Hepatocyte (in vitro differentiated cells): ENCODE results near the gene OBP2B. TPM values are rescaled to one million over a fixed set of nuclear protein-coding genes. Genes with fewer than 3 reads are reported as not detected.
A peak's percentile ranks its signal among the peaks of the same experiment; 100 is the strongest.

Experiments
- DNase-seq: peaks from one replicate; pipeline ENCODE4 v3.0.0-alpha.2; 2016; ENCODE audit warnings: low spot score
- H2AFZ ChIP-seq: fragments of 200-600 bp; sonication (generic); 2 replicates; pipeline ENCODE4 v1.6.0; 2016; ENCODE audit warnings: antibody characterized with exemption, mild to moderate bottlenecking
- H3K27ac ChIP-seq: fragments of 200-600 bp; sonication (generic); 2 replicates; pipeline ENCODE4 v1.5.1; 2016; ENCODE audit warnings: mild to moderate bottlenecking
- H3K27me3 ChIP-seq: fragments of 200-600 bp; sonication (generic); 2 replicates; pipeline ENCODE4 v1.6.1; 2016
- H3K36me3 ChIP-seq: fragments of 200-600 bp; sonication (generic); replicated peaks from 2 replicates; pipeline ENCODE4 v1.5.1; 2016; ENCODE audit warnings: low read depth; ENCODE audit not compliant: insufficient read depth
- H3K4me1 ChIP-seq: fragments of 200-600 bp; sonication (generic); 2 replicates; pipeline ENCODE4 v1.5.1; 2016; ENCODE audit warnings: mild to moderate bottlenecking, moderate library complexity; ENCODE audit not compliant: insufficient read depth
- H3K4me2 ChIP-seq: fragments of 200-600 bp; sonication (generic); 2 replicates; pipeline ENCODE4 v1.6.0; 2016
- H3K4me3 ChIP-seq: fragments of 200-600 bp; sonication (generic); 2 replicates; pipeline ENCODE4 v1.5.1; 2016; ENCODE audit warnings: mild to moderate bottlenecking
- H3K79me2 ChIP-seq: fragments of 200-600 bp; sonication (generic); 2 replicates; pipeline ENCODE4 v1.6.0; 2017; ENCODE audit warnings: mild to moderate bottlenecking
- H3K9me2 ChIP-seq: fragments of 200-600 bp; sonication (generic); replicated peaks from 2 replicates; pipeline ENCODE4 v1.6.0; 2017; ENCODE audit warnings: mild to moderate bottlenecking; ENCODE audit not compliant: insufficient read depth
- H3K9me3 ChIP-seq: fragments of 200-600 bp; sonication (generic); 2 replicates; pipeline ENCODE4 v1.5.1; 2016; ENCODE audit warnings: low read depth, mild to moderate bottlenecking
- H4K20me1 ChIP-seq: fragments of 200-600 bp; sonication (generic); 2 replicates; pipeline ENCODE4 v1.6.0; 2016; ENCODE audit warnings: mild to moderate bottlenecking; ENCODE audit not compliant: insufficient read depth, poor library complexity, severe bottlenecking
- CTCF ChIP-seq: fragments of 200-600 bp; sonication (generic); IDR thresholded peaks from 2 replicates; pipeline ENCODE4 v1.5.1; 2016; ENCODE audit warnings: antibody characterized with exemption, mild to moderate bottlenecking; ENCODE audit not compliant: poor library complexity
- EZH2 ChIP-seq: fragments of 200-600 bp; sonication (generic); IDR thresholded peaks from 2 replicates; pipeline ENCODE4 v1.6.1; 2016; ENCODE audit warnings: antibody characterized with exemption, mild to moderate bottlenecking, borderline replicate concordance
- EZH2phosphoT487 ChIP-seq: fragments of 200-600 bp; sonication (generic); IDR thresholded peaks from one replicate; pipeline ENCODE4 v1.6.1; 2018; ENCODE audit warnings: antibody characterized with exemption, mild to moderate bottlenecking, low read depth, moderate library complexity; ENCODE audit not compliant: unreplicated experiment, severe bottlenecking
- WGBS: methylation state at CpG from one replicate; pipeline ENCODE4 v1.1.6; 2016; ENCODE audit warnings: low lambda C conversion rate; ENCODE audit errors: missing lambda C conversion rate; 5-methylcytosine and 5-hydroxymethylcytosine counted together
- polyA plus RNA-seq: library from polyadenylated mRNA; unstranded; fragments of >200 nt; fragmentation: Nextera tagmentation; extraction: Ambion mirVana; gene quantifications from 2 replicates; pipeline ENCODE4 v1.2.1, GENCODE V29; 2016
- total RNA-seq: library from RNA; depleted of rRNA; stranded (reverse); fragments of >200 nt; gene quantifications from 2 replicates; pipeline ENCODE4 v1.2.3, GENCODE V29; 2014

OBP2B gene
- total and polyA plus RNA-seq, 2 experiments from 2014 or later: not detected

GRCh38 chr9:133189826-133190225, 19.2 kb downstream of the OBP2B start:
- Histone ChIP-seq H3K4me3 (no peak overlapping the region), H3K4me2 (no peak overlapping the region), H4K20me1 (no peaks in the 10 kb centered on the region), H3K36me3 (no peaks in the 10 kb centered on the region), H3K9me2 (no peaks in the 10 kb centered on the region), H3K27me3 (no peaks in the 10 kb centered on the region), H3K4me1 (no peaks in the 10 kb centered on the region), H3K27ac (no peak overlapping the region), H3K9me3 (no peaks in the 10 kb centered on the region), H2AFZ (no peak overlapping the region), H3K79me2 (no peaks in the 10 kb centered on the region)
- no peak for TF ChIP-seq CTCF
- TF ChIP-seq EZH2phosphoT487: no peak
- TF ChIP-seq EZH2: no peak
- WGBS: 97% methylated on average over 8 of the region's 8 CpGs
- DNase-seq: no peak

GRCh38 chr9:133188843-133189180, 20.2 kb downstream of the OBP2B start:
- Histone ChIP-seq H3K9me3 (no peaks in the 10 kb centered on the region), H3K4me2 (no peak overlapping the region), H3K36me3 (no peaks in the 10 kb centered on the region), H3K4me1 (no peaks in the 10 kb centered on the region), H3K79me2 (no peaks in the 10 kb centered on the region), H3K9me2 (no peaks in the 10 kb centered on the region), H3K27ac (no peak overlapping the region), H4K20me1 (no peaks in the 10 kb centered on the region), H3K27me3 (no peaks in the 10 kb centered on the region), H3K4me3 (no peak overlapping the region), H2AFZ (no peak overlapping the region)
- WGBS: 88% methylated on average over 7 of the region's 7 CpGs
- TF ChIP-seq EZH2phosphoT487 (no peak), EZH2 (no peak), CTCF (no peak)
- DNase-seq: no peak

- Histone ChIP-seq H3K27ac (no peak overlapping the region), H3K9me2 (no peaks in the 10 kb centered on the region), H3K4me3 (no peak overlapping the region), H3K4me2 (no peak overlapping the region), H3K4me1 (no peaks in the 10 kb centered on the region), H3K79me2 (no peaks in the 10 kb centered on the region), H3K36me3 (no peaks in the 10 kb centered on the region), H3K27me3 (no peaks in the 10 kb centered on the region), H3K9me3 (no peaks in the 10 kb centered on the region), H2AFZ (no peak overlapping the region), H4K20me1 (no peaks in the 10 kb centered on the region)
- DNase-seq: peak; percentile 69
- TF ChIP-seq EZH2phosphoT487 (no peak), EZH2 (no peak), CTCF (peak; percentile 41)
- WGBS: 54% methylated on average over 20 of the region's 21 CpGs
These were observed 20.8 kb downstream of the OBP2B start for GRCh38 chr9:133188006-133188842.
